HCT116 (cell line): ENCODE measurements around the gene HIP1. TPM values are rescaled to one million over a fixed set of nuclear protein-coding genes. Genes with fewer than 3 reads are reported as not detected.

Experiments
- ATAC-seq: fragments of 200-7000 bp; cut with Tn5 transposase; 2 replicates; pipeline ENCODE4 v1.9.1; 2020; ENCODE audit warnings: mild to moderate bottlenecking, moderate library complexity
- BruUV-seq: library from RNA; stranded (reverse); fragments of 400-500 nt; replicated peaks from 2 replicates; lab custom pipeline; 2021; lab: Mats Ljungman, UMichigan
- CTCF ChIA-PET: fragments of 300-600 bp; sonication (Branson Sonifier 250); formaldehyde crosslinking; loops from one replicate; lab custom pipeline; 2021; ENCODE audit warnings: antibody characterized with exemption; lab: Charles Lee
- POLR2A ChIA-PET: fragments of 300-600, 350-600 bp; sonication (Branson Sonifier 250); formaldehyde crosslinking; loops from one replicate; lab custom pipeline; 2021; ENCODE audit warnings: antibody characterized with exemption; lab: Charles Lee
- RAD21 ChIA-PET, 2 experiments: fragments of 300-600 bp; sonication (Branson Sonifier 250); formaldehyde crosslinking; loops; one replicate each; lab custom pipeline; 2023; ENCODE audit warnings: low total read pairs in 2 of 2; ENCODE audit not compliant: uncharacterized antibody in 2 of 2, unreplicated experiment in 2 of 2, low non-redundant PET in 1 of 2; lab: Charles Lee
- DNase-seq: peaks from one replicate; pipeline ENCODE4 v3.0.0-alpha.2; 2010; ENCODE audit warnings: low read depth, low spot score
- H2AFZ ChIP-seq: fragments of 200-600 bp; shearing (Covaris generic), sonication (generic); 2 replicates; pipeline ENCODE4 v1.6.1; 2017; ENCODE audit warnings: low read depth, mixed run types, mixed read lengths, antibody characterized with exemption, low read length; ENCODE audit not compliant: poor library complexity, severe bottlenecking
- H3K27ac ChIP-seq: 2 replicates; pipeline ENCODE4 v1.5.1; 2012; ENCODE audit warnings: low read depth, low read length
- H3K27me3 ChIP-seq: fragments of 200-600 bp; sonication (generic); 2 replicates; pipeline ENCODE4 v1.6.1; 2016; ENCODE audit warnings: mixed run types, low read length, mixed read lengths; ENCODE audit not compliant: insufficient read depth
- H3K36me3 ChIP-seq, 2 experiments: fragments of 200-500 bp in 1 of 2; fragments of 200-600 bp in 1 of 2; sonication (Bioruptor generic) in 1 of 2; sonication (generic) in 1 of 2; 2 replicates each; pipeline versions ENCODE4 v1.5.1 to v1.6.1; 2014 to 2016; ENCODE audit warnings: low read length in 2 of 2, inconsistent platforms in 1 of 2, mixed read lengths in 1 of 2, mixed run types in 1 of 2; ENCODE audit not compliant: insufficient read depth in 2 of 2, control insufficient read depth in 1 of 2
- H3K4me1 ChIP-seq, 2 experiments: fragments of 200-600 bp in 1 of 2; sonication (generic) in 1 of 2; 2 replicates each; pipeline versions ENCODE4 v1.5.1 to v1.6.1; 2012 to 2017; ENCODE audit warnings: low read length in 2 of 2, inconsistent platforms in 1 of 2, mild to moderate bottlenecking in 1 of 2, mixed read lengths in 1 of 2, mixed run types in 1 of 2, moderate library complexity in 1 of 2; ENCODE audit not compliant: insufficient read depth in 2 of 2, control insufficient read depth in 1 of 2
- H3K4me2 ChIP-seq: fragments of 200-600 bp; sonication (generic); 2 replicates; pipeline ENCODE4 v1.6.1; 2017; ENCODE audit warnings: mixed run types, low read length, mixed read lengths
- H3K4me3 ChIP-seq, 2 experiments: fragments of 200-600 bp in 1 of 2; sonication (generic) in 1 of 2; replicated peaks in 1 of 2; 2 replicates each; pipeline ENCODE4 v1.5.1; 2011 to 2016; ENCODE audit warnings: low read length in 2 of 2, control low read depth in 1 of 2, low read depth in 1 of 2, mild to moderate bottlenecking in 1 of 2, mixed read lengths in 1 of 2, mixed run types in 1 of 2
- H3K79me2 ChIP-seq: fragments of 200-600 bp; sonication (generic); 2 replicates; pipeline ENCODE4 v1.6.1; 2017; ENCODE audit warnings: mild to moderate bottlenecking, mixed run types, low read length, moderate library complexity, mixed read lengths; ENCODE audit not compliant: insufficient read depth
- H3K9ac ChIP-seq: fragments of 200-600 bp; sonication (generic); 2 replicates; pipeline ENCODE4 v1.6.1; 2016; ENCODE audit warnings: low read length, mixed read lengths
- H3K9me2 ChIP-seq: fragments of 200-600 bp; sonication (generic), shearing (Covaris generic); 2 replicates; pipeline ENCODE4 v1.6.1; 2017; ENCODE audit warnings: mixed run types, mild to moderate bottlenecking, moderate library complexity; ENCODE audit not compliant: insufficient read depth
- H3K9me3 ChIP-seq, 2 experiments: fragments of 200-500 bp in 1 of 2; fragments of 200-600 bp in 1 of 2; sonication (Bioruptor generic) in 1 of 2; sonication (generic) in 1 of 2; 2 replicates each; pipeline ENCODE4 v1.6.1; 2014 to 2017; ENCODE audit warnings: low read length in 2 of 2, mixed read lengths in 2 of 2, inconsistent platforms in 1 of 2, low read depth in 1 of 2, mild to moderate bottlenecking in 1 of 2, mixed run types in 1 of 2, moderate library complexity in 1 of 2; ENCODE audit not compliant: control insufficient read depth in 1 of 2, insufficient read depth in 1 of 2
- H4K20me1 ChIP-seq: fragments of 200-600 bp; sonication (generic), shearing (Covaris generic); 2 replicates; pipeline ENCODE4 v1.6.1; 2017; ENCODE audit warnings: mixed run types, mild to moderate bottlenecking, moderate library complexity; ENCODE audit not compliant: insufficient read depth
- ATF3 ChIP-seq: IDR thresholded peaks from 2 replicates; pipeline ENCODE4 v1.6.1; 2012
- CBX3 ChIP-seq: IDR thresholded peaks from 2 replicates; pipeline ENCODE4 v1.6.1; 2012; ENCODE audit warnings: low read depth
- CEBPB ChIP-seq: IDR thresholded peaks from 2 replicates; pipeline ENCODE4 v1.6.1; 2012; ENCODE audit warnings: low read depth
- CTCF ChIP-seq, 3 experiments: fragments of 200-600 bp in 1 of 3; sonication (generic) in 1 of 3; IDR thresholded peaks in 2 of 3; conservative IDR thresholded peaks in 1 of 3; 2 replicates each; pipeline ENCODE4 v1.5.1; 2012 to 2017; ENCODE audit warnings: low read depth in 2 of 3, low read length in 2 of 3, antibody characterized with exemption in 1 of 3, borderline replicate concordance in 1 of 3, control low read depth in 1 of 3, mild to moderate bottlenecking in 1 of 3, mixed read lengths in 1 of 3, mixed run types in 1 of 3, moderate library complexity in 1 of 3; ENCODE audit not compliant: insufficient read depth in 1 of 3
- ELF1 ChIP-seq: IDR thresholded peaks from 2 replicates; pipeline ENCODE4 v1.6.1; 2012; ENCODE audit warnings: low read depth, borderline replicate concordance
- EZH2 ChIP-seq: fragments of 200-600 bp; sonication (generic); IDR thresholded peaks from 2 replicates; pipeline ENCODE4 v1.6.1; 2017; ENCODE audit warnings: antibody characterized with exemption, mixed run types
- FOSL1 ChIP-seq: IDR thresholded peaks from 2 replicates; pipeline ENCODE4 v1.6.1; 2012; ENCODE audit warnings: low read depth
- JUND ChIP-seq: IDR thresholded peaks from 2 replicates; pipeline ENCODE4 v1.6.1; 2012
- POLR2A ChIP-seq: IDR thresholded peaks from 2 replicates; pipeline ENCODE4 v1.7.0; 2011; ENCODE audit warnings: borderline replicate concordance; ENCODE audit not compliant: insufficient read depth, insufficient read length; ENCODE audit errors: extremely low read depth
- POLR2AphosphoS5 ChIP-seq: IDR thresholded peaks from 2 replicates; pipeline ENCODE4 v1.6.1; 2011; ENCODE audit warnings: mild to moderate bottlenecking, low read depth, low read length, moderate library complexity
- RAD21 ChIP-seq: IDR thresholded peaks from 2 replicates; pipeline ENCODE4 v1.6.1; 2012; ENCODE audit warnings: low read depth, mild to moderate bottlenecking
- REST ChIP-seq: IDR thresholded peaks from 2 replicates; pipeline ENCODE4 v1.6.1; 2012; ENCODE audit warnings: low read depth
- SIN3A ChIP-seq: IDR thresholded peaks from 2 replicates; pipeline ENCODE4 v1.6.1; 2012; ENCODE audit warnings: low read depth
- SP1 ChIP-seq: IDR thresholded peaks from 2 replicates; pipeline ENCODE4 v1.6.1; 2012; ENCODE audit warnings: low read depth
- SRF ChIP-seq: IDR thresholded peaks from 2 replicates; pipeline ENCODE4 v1.6.1; 2012; ENCODE audit warnings: low read depth
- TCF7L2 ChIP-seq: IDR thresholded peaks from 2 replicates; pipeline ENCODE4 v1.7.0; 2011; ENCODE audit warnings: borderline replicate concordance, inconsistent platforms; ENCODE audit not compliant: insufficient read depth, insufficient read length; ENCODE audit errors: extremely low read depth
- YY1 ChIP-seq: IDR thresholded peaks from 2 replicates; pipeline ENCODE4 v1.6.1; 2011; ENCODE audit warnings: low read length, low read depth, moderate library complexity, mild to moderate bottlenecking; ENCODE audit not compliant: insufficient replicate concordance; ENCODE audit errors: extremely low read depth
- ZBTB33 ChIP-seq: IDR thresholded peaks from 2 replicates; pipeline ENCODE4 v1.6.1; 2011; ENCODE audit warnings: mild to moderate bottlenecking, low read length, moderate library complexity; ENCODE audit not compliant: insufficient replicate concordance; ENCODE audit errors: extremely low read depth
- ZFX ChIP-seq: fragments of 450-650 bp; IDR thresholded peaks from 2 replicates; pipeline ENCODE4 v1.6.1; 2017
- ZNF274 ChIP-seq: fragments of 200-500 bp; sonication (Bioruptor generic); IDR thresholded peaks from 2 replicates; pipeline ENCODE4 v1.6.1; 2014; ENCODE audit warnings: mild to moderate bottlenecking, low read depth, low read length, inconsistent platforms
- intact Hi-C: fragments of 100-400 bp; cut with micrococcal nuclease; formaldehyde crosslinking; loops from 2 replicates; pipeline ENCODE4 v1.10.0; 2022
- total RNA-seq: library from RNA; stranded (reverse); gene quantifications from one replicate; pipeline ENCODE4 v1.2.1, GENCODE V29; 2021; ENCODE audit not compliant: unreplicated experiment

The HIP1 gene
- total RNA-seq, 1 experiment from 2014 or later: 22.1 TPM

- ATAC-seq (no peak), DNase-seq (no peak)
- ChIA-PET POLR2A (no interaction called here), RAD21 (no interaction called here), CTCF (no interaction called here)
- Histone ChIP-seq H2AFZ (no peak overlapping the region), H3K36me3 (no peaks in the 10 kb centered on the region), H3K4me3 (no peak overlapping the region), H4K20me1 (no peaks in the 10 kb centered on the region), H3K9me3 (no peaks in the 10 kb centered on the region), H3K4me2 (no peak overlapping the region), H3K79me2 (no peaks in the 10 kb centered on the region), H3K27ac (no peak overlapping the region), H3K27me3 (no peaks in the 10 kb centered on the region), H3K9ac (no peak overlapping the region), H3K4me1 (peaks cover 23 to 28% of the 10 kb centered on the region in 2 experiments), H3K9me2 (no peaks in the 10 kb centered on the region)
- intact Hi-C loops: no loop called here
- no TSS peak for BruUV-seq
- TF ChIP-seq FOSL1: no peak
- TF ChIP-seq SIN3A: no peak
- TF ChIP-seq EZH2: no peak
- no peak for TF ChIP-seq ZFX
- TF ChIP-seq ZBTB33: no peak
- TF ChIP-seq ATF3: no peak
- TF ChIP-seq POLR2A: no peak
- TF ChIP-seq REST: no peak
- no peak for TF ChIP-seq JUND
- no peak for TF ChIP-seq CEBPB
- TF ChIP-seq POLR2AphosphoS5: no peak
- TF ChIP-seq ZNF274: no peak
- no peak for TF ChIP-seq CBX3
- TF ChIP-seq ELF1: no peak
- no peak for TF ChIP-seq SP1
- no peak for TF ChIP-seq TCF7L2
- TF ChIP-seq RAD21: no peak
- no peak for TF ChIP-seq SRF
- TF ChIP-seq YY1: no peak
- TF ChIP-seq CTCF (IDR thresholded peaks at IDR 0.05 in 2 of 3, conservative IDR thresholded peaks at IDR 0.05 in 1 of 3; ENCODE audit: borderline replicate concordance in 1 of 3, insufficient read depth in 1 of 3, low read depth in 2 of 3, low read length in 2 of 3): no peak
Measured at GRCh38 chr7:75652788-75653187, 86.0 kb downstream of the HIP1 start.
